Nucleus accumbens (tissue), 56 donors: Measurements from ENCODE around the gene VARS1.
"Not testable (repeated sequence)": the region's sequence is repeated elsewhere in the genome, so short reads cannot be mapped to it uniquely, and the experiment has no call there.

Source experiments
- DNase-seq, 56 donors: peaks; one replicate each; lab custom pipeline; 2025; lab: John Stamatoyannopoulos, UW

VARS1 gene

DNA sequence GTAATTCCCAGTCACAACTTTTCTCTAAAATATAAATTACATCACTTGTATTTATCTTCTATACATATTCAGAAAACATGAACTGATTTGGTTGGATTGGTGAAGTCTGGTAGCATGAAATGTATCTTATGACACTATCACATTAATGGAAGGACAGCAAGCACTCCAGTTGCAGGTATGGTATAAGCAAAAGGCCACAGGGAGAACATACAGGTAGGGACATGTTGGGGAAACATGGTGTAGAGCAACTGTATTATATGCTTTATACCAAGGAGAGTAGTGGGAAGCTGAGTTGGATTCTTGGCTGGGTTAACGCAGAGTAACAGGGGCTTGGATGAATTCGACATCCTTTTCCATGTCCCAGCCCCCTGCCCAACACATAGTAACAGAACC, 1.4 kb upstream of the VARS1 start:
- no peak for DNase-seq

DNA sequence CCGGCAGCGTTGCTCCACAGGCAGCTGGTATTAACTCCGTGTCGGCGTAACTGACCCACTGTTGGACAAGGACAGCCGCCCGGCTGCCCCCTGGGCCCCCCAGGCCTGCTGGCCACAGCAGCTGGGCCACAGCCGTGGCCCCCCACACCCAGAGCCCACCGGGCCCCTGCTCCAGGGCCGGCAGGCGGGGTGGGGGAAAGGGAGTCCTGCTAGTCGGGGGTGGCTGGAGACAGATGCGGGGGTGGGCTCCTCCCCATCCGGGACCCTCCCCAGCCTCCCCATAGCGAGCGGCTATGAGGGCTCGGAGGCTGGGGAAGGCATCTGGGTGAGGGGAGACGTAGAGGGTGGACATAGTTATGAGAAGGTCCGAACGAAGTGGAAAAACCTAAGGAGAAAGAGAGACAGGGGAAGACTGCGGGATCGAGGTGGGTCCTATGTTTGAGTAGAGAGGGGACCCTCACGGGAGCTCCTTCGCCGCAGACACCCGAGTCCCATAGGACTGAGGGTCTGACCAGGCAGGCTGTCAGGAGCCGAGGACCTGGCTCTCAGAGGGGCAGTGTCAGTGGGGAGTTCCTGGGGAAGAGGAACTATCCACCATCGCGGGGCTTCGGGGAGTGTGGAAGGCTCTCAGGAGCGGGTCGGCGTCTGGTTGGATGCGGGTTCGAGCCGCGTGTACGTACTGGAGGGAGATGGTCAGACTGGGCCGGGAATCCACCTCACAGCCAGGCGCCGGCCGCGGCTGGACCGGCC, 511 bp downstream of the VARS1 start:
- peak in 4 of 56 donors; percentile 31 to 74 (median 51) for DNase-seq

DNA sequence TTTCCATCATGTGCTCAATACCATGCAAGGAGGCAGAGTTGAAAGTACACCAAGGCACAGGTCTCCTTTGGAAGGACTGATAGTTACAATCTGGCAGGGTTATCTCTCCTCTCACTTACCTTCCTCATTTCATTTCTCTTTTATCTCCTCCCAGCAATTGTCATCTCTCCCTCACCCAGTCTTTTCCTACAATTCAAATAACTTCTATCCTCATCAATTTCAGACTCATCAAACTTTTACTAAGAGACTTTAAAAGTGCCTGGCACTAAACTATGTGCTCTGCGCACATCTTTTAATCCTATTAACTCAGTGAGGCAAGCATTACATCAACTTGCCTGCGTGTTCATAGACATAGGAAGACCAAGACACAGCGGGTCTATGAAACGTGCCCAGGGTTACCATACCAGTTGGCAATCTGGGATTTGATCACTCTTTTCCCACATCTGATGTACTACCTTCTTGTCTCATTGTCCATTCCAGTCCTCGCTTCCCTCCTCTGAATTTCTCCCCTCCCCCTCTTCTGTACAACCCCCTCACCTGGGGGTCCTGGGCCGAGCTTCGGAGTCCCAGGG, 1.2 kb downstream of the VARS1 start:
- no peak for DNase-seq

DNA sequence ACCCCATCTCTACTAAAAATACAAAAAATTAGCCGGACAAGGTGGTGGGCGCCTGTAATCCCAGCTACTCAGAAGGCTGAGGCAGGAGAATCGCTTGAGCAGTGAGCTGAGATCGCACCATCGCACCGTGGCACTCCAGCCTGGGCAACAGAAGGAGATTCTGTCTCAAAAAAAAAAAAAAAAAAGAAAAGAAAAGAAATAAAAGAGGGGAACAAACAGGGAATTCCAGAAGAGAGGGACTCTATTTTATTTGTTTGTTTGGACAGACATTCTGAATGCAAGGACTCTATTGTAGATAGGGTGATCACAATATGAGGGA, 1.7 kb downstream of the VARS1 start:
- DNase-seq = not testable (repeated sequence)

DNA sequence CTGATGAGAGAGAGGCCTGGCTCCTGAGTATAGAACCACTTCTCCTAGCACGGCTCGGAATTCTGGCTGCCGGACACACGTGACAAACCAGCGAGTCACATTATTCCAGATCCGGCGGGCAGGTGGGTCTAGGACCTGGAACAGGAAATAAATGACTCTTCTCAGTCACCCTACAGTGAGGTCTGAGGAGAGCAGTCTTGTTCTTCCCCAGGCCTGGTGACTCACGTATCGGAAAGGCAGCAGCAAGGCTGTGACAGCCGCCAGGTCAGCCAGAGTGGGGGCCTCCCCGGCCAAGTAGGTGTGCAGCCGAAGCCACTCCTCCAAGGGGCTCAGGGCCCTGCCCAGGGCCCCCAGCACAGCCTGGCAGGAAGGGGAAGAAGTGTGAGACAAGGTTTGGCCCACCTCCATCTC, 2.8 kb downstream of the VARS1 start:
- no peak for DNase-seq

DNA sequence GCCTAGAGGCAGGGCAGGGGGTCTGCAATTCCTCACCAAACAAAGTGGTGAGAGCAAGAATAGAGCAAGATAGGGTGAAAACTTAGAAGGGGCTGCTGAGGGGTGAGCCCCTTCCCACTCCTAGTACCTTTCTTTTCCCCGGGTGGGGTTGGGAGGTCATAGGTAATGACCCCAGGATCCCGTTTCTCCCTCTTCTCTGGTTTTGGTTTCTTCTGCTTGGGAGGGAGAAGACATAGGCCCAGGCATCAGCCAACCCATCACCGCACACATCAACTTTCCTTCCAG, 3.5 kb downstream of the VARS1 start:
- DNase-seq = no peak

DNA sequence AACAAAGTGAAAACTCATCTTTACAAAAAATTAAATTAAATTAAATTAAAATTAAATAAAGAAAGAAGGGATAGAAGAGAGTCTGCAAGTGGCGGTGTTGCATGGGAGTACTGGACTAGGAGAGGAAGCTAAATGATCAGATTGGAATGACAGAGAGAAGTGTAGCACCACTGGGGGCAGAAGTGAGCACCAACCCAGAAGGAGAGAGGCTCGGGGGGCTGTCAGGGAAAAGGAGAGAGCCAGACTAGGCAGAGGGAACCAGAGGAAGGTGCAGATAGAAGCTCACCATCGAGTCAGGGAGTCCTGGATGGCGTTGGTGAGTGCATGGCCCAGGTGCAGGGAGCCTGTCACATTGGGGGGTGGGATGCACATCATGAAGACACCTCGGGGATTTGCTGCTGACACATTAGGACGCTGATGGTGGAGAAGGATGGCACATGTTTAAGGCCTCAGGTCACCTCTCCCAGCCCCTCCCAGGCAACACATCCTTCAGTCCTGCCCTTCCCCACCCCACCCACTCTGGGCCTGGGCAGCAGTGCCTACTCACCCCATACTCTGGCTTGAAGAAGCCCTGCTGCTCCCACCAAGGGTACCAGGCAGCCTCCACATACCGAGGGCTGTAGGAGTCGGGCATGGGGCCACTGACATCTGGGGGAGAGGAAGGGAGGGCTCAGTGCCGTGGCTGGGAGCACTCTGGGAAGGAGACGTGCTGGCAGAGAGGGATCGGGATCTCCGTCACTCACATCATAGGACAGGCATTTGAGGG, 4.0 kb downstream of the VARS1 start:
- DNase-seq = peak in 20 of 56 donors; percentile 4 to 59 (median 20)

DNA sequence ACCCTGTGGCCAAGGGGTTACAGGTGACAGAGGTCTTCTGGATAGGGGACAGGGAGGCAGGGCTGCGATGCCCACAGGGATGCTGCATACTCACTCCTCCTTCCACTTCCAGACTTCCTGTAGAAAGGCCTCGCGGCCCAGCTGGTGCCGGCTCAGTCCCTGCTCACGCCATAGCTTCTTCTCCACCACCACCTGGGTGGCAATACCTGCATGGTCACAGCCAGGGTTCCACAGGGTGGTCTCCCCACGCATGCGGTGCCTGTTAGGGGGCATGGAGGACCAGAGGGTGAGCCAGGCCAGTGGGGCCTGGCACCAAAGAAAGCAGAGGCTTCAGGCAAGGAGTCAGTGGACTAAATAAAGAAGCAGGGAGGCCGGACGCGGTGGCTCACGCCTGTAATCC, 10.1 kb downstream of the VARS1 start:
- DNase-seq = no peak

DNA sequence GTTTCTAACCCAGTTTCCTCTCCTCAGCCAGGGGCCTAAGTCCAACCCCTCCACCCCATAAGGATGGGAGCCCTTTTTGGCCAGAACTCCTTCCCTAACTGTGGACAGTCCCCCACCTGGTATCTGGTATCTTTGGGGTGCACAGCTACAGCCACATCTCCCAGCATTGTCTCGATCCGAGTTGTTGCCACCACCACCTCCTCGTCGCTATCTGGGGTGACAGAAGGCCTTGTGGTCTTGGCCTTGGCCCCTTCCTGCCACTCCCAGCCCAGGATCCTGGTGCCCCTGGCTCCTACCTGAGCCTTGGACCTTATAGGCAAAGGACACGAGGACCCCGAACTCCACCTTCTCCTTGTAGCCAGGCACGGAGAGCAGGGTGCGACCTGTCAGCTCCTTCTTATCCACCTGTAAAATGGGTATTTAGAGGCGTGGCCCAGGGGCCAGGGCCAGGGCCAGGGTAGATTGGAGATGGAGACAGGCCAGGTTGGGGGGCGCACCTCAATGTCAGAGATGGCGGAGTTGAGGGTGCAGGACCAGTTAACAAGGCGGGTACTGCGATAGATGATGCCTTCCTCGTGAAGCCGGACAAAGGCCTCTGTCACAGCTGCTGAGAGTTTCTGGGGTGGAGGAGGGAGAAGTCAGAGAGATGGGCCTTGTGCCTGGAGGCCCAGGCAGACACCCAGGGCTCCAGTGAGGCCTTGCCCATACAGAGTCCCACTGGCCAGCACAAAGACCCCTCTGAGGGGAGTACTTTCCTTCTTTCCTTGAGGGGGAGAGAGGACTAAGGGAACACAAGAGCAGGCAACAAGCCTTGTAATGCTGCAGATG, 11.2 kb downstream of the VARS1 start:
- peak in 4 of 56 donors; percentile 4 to 18 (median 10) for DNase-seq

DNA sequence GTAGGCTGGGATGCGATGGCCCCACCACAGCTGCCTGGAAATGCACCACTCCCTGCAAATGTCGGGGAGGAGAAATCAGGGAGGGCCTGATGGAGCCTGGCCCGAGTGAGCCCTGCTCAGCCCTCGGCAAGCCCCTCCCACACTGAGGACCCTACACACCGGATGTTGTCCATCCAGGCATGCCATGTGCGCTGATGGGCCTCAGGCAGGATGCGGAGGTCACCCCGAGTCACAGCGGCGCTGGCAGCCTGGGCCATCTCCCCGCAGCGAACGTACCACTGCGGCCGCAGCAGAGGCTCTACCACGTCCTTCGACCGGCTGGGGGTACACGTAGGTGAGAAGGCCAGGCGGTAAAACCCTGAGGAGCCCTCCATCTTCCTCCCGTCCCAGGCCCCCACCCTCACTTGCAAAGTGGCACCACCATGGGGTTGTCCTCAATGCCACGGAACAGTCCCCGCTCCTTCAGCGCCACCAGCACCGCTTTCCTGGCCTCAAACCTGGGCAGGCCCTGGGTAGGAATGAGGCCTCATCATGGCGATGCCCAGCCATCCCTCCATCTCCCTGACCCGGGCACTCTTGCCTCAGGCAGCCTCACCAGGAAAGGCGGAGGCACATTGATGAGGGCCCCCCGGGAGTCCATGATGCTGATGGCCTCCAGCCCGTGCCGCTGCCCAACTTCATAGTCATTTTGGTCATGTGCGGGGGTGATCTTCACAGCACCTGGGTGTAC, 13.3 kb downstream of the VARS1 start:
- no peak for DNase-seq

DNA sequence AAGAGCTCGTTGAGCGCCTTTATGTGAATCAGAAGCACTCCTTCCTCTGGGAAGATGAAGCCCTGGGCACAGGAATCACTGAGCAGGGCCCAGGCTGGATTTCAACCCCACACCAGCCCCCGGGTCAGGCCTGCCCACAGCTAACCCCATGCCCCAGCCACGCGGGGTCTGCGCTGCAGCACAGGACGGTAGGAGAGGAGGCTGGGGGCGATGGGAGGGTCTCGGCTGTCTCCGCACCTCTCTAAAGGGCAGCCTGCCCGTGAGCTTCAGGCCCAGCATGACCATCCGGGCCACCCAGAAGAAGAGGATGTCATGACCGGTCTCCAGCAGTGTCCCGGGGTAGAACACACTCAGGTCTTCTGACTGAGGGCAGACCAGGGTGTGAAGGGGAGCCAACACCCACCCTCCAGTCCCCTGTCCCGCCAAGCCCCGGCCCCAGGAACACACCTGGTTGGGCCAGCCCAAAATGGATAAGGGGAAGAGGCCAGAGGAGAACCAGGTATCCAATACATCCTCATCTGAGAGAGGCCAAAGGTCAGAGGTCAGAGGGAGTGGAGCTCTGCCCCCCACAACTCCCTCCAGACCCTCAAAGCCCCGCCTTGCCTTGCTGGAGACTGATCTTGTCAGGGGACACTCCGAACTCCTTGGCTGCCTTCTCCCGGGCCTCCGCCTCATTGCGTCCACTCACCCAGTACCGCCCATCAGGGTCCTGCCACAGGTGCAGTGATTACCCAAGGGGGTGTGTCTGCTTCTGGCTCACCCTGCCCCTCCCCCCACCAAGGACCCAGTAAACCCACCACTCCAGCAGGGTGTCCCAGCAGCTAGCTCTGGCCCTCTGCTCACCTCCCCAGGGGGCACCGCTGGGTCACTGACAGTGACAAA, 14.1 kb downstream of the VARS1 start:
- DNase-seq = no peak

DNA sequence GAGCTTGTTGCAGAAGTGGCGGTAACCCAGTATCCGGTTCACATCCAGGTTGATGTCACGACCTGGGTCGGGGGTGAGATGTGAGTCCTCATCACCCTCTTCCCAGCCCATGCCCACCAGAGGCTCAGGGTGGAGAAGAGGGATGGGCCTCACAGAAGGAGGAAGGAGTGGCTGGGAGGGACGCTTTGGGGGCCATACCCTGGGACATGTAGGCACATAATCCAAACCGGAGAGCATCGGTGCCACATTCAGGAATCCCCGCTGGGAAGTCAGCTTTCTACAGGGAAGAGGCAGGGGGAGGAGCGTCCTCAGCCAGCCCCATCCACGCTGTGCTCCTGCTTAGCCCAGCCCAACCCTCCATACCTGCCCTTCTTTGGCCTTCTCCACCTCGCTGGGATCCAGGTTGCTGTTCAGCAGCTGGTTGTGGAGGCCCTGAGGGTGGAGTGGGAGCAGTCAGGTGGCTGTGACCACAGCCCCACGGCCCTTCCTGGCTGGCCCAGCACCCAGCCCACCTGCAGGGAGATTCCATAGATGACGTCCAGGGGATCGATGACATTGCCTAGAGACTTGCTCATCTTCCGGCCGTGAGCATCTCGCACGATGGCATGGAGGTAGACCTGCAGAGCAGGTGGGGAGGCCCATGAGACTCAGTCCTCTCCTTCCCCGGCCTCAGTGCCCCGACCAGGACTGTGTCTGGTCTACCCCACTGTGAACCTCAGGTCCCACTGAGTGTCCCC, 14.9 kb downstream of the VARS1 start:
- DNase-seq = no peak

DNA sequence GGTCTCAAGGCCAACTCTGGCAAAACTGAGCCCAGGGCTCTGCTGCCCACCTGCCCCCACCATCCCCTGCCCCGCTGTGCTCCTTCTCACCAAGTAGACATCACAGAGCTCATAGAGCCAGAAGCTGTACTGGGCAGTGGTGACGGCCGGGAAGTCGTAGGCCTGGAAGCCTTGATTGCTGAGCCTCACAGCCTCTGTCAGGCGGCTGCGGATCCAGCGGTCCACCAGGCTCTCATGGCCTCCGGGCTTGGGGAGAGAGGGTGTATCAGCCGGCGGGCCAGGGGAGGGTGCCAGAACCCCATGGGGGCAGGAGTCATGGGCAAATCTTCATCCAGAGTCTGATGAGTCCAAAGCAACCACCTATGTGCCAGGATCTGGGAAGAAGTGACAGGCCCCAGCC, 15.6 kb downstream of the VARS1 start:
- DNase-seq = no peak

DNA sequence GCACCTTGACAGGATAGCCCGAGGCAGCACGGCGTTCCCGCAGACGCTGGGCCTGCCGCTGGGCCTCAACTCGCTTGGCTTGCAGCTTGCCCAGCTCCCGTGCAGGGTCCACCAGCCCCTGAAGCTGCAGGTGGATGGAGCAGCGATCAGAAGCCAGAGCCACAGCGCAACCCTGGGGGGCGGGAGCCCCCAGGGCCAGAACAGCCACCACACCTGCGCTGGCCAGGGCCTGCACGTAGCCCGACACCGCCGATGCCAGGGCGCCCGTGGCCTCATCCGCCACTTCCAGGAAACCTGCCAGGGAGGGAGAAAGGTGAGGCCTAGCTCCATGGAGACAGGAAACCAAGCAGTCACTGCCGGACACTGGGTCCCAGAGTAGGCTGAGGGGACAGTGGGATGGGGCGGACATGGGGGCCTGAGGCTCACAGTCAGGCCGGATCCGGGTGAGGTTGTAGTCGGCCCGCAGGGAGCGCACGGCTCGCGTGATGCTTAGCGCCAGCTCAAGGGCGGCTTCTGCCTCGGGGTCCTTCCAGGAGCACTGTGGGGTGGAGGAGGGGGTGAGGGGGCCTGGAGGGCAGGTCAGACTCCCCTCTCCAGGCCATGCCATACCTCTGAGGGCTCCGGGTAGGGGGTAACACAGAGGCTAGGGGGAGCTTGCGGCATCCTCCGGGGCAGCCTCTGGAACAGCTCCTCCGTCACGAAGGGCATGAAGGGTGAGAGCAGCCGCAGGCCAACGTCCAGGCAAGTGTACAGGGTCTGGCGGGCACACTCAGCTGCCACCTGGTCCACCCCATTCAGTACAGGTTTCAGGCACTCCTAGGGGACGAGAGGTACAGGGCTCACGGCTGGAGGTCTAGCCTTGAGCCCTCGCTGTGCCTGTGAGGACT, 16.3 kb downstream of the VARS1 start:
- DNase-seq = no peak

DNA sequence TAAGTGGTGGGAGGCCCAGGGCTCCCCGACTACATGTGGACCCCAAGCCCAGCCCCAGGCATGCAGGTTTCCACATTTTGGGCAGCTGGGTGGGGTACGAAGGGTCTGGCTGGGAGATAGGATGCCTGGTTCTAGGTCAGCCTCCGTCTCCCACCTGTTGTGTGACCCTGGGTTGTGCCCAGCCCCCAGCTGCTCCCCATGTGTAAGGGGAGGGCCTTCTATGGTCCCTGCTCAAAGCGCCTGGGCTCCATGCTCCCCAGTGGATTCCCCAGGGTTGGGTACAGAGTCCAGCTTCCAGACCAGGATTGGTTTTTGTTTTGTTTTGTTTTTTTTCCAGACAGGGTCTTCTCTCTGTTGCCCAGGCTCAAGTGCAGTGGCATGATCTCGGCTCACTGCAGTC, 17.4 kb downstream of the VARS1 start:
- no peak for DNase-seq

DNA sequence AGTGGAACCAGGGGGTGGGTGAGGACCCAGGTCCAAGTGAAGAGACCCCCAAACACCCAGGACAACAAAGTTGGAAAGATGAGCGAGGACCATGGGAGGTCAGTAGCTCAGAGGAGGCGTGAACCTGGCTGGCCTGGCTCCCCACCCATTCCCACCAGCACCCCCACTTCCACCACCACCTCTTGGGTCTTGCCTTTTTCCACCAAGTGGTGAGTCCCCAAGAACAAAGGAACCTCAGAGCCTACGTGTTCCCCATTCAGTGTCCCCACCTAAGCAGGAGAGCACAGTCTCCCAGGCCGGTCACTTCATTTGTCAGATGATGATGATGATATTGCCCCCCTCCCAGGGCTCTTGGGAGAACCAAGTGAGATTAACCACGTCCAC, 17.9 kb downstream of the VARS1 start:
- DNase-seq = no peak

DNA sequence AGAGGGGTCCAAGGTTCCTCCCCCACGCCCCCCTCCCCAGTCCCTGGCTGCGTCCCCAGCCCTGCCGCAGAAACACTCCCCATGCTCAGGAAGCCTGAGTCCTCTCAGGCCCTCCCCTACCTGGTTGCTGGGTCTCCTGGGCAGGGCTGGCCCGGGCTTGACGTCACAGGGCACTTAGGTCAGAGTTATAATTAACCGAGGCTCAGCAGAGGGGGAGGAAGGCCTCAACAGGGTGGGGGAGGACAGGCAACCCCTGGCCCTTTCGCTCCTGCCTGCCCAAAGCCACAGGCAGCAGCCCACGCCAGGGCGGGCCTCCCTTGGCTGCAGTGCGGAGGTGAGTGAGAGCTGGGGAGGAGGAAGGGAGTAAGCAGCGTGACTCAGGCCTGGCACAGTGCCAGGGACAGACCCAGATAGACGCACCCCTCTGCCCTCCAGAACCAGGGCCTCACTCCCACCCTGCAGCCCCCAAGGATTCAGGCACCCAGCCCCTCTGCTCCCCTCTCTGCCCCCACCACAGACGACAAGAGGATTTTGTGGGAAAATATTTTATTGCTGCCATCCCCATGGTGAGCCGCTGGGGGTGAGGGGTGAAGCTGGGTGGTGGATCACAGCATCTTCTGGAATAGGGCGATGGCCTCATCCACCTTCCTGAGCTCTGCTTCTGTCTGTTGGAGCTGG, 18.4 kb downstream of the VARS1 start, which contains the start of gene VWA7:
Gene VWA7, minus strand, starts transcription at position 340 of the 678 bp plus-strand sequence. CDS start 549 bp downstream, outside the sequence.
- DNase-seq = peak in 29 of 56 donors; percentile 6 to 86 (median 32)
